GM21515 (cell line): ENCODE measurements around the gene SLC38A1.

ENCODE experiments used
- ATAC-seq: cut with Tn5 transposase; IDR thresholded peaks from one replicate; pipeline ENCODE4 v1.9.1; 2021; ENCODE audit not compliant: unreplicated experiment

SLC38A1 gene

DNA sequence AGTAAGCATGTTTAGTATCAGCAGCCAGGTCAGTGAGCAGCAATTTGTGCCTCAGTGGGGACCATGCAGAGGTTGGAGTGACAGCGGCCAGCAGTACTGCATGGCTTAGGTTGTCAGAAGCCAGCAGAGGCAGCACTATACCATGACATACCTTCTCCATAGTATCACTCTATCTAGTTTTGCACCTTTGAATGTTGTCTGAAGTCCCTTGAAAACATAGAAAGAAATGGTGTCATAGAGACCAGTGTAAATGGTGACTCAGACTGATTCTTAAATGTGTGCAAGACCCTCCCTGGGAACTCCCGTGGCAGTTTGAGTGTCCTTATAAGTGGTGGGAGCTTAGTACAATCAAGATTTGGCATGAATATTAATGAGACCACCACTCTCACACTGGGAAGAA is 124.4 kb downstream of the SLC38A1 start:
- ATAC-seq = no peak

DNA sequence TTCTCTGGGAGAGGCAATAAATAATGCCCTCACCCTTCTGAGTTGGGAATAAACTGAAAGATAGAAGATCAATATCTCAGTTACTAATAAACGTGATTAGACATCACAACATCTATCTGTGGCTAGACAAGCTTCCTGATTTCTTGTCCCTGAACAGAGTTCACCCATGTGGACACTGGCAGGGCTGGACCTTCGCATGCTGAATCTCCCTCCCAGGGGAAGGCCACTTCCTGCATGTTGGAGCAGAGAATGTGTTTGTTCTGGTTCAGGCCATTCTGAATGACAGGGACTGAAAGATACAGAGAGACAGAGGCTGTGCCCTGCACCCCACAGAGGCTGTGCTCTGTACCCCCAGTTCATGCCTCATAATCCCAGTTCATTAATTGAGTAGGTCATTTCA is 132.6 kb downstream of the SLC38A1 start:
- ATAC-seq = no peak

DNA sequence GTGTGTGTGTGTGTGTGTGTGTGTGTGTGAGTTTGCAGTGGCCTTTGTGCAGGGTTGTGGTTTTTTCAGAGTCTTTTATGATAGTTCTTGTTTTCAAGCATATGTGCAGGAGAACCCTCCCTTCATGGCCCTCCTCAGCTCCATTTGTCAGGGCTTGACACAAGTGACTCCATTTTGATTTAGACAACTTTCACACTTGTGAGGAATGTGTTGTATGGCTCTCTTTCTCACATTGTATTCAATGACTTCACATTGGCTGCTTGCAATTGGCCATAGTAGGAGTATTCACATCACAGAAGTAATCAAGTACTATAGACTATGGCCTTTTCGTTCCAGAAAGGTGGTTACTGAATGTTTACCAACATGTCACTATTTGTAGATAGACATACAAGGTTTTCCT is 133.1 kb downstream of the SLC38A1 start:
- no peak for ATAC-seq

DNA sequence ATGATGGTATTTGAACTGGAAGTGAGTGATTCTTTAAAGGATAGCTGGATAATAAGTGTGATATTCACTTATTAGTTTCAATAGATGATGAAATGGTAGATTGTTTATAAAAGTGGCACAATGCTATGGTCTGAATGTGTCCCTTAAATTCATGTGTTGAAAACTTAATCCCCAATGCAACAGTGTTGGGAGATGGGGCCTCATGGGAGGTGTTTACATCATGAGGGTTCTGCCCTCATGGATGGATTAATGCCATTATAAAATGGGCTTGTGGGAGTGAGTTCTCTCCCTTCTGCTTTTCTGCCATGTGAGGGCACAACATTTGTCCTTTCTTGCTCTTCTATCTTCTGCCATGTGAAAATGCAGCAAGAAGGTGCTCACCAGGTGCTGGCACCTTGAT is 134.0 kb downstream of the SLC38A1 start:
- no peak for ATAC-seq

DNA sequence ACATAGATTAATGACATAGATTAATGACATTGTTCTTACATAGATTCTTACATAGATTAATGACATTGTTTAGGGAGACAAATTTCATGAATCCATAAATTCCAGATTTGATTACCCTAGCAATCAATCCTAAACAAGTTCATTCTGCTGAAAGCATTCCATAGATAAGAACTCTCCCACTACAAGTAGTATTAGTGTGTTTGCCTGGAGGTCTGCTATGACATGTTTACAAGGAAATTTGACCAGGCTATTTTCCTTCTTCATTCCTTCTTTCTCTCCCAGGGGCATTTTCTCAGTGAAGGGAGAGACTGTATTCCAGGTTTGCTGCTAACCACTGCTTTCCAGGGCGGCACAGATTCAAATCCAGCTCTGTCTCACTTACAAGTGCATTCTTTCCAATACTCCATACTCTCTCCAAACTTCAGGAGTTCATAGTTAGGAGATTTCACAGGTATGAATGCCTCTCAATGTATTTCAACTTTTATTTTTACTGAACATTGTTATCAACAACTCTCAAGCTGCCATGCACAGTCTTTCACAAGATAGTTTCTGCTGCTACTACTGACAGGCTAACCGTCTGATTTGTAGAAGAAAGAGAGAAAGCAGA is 134.5 kb downstream of the SLC38A1 start:
- no peak for ATAC-seq

DNA sequence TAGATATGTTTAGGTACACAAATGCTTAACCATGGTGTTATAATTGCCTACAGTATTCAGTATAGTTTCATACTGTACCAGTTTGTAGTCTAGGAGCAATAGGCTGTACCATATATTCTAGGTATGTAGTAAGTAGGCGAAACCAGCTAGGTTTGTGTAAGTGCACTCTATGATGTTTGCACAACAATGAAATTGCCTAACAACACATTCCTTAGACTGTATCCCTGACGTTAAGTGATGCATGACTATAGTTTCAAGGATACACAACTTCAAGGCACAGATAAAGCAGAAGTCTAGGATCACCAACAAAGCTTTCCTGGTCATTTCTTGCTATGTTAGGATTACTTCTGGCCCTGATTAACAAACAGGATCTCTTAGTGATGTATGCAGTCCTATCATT is 135.1 kb downstream of the SLC38A1 start:
- ATAC-seq = no peak
